ENCODE data around the gene MID1.

MID1 gene, protein sequence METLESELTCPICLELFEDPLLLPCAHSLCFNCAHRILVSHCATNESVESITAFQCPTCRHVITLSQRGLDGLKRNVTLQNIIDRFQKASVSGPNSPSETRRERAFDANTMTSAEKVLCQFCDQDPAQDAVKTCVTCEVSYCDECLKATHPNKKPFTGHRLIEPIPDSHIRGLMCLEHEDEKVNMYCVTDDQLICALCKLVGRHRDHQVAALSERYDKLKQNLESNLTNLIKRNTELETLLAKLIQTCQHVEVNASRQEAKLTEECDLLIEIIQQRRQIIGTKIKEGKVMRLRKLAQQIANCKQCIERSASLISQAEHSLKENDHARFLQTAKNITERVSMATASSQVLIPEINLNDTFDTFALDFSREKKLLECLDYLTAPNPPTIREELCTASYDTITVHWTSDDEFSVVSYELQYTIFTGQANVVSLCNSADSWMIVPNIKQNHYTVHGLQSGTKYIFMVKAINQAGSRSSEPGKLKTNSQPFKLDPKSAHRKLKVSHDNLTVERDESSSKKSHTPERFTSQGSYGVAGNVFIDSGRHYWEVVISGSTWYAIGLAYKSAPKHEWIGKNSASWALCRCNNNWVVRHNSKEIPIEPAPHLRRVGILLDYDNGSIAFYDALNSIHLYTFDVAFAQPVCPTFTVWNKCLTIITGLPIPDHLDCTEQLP

DNA sequence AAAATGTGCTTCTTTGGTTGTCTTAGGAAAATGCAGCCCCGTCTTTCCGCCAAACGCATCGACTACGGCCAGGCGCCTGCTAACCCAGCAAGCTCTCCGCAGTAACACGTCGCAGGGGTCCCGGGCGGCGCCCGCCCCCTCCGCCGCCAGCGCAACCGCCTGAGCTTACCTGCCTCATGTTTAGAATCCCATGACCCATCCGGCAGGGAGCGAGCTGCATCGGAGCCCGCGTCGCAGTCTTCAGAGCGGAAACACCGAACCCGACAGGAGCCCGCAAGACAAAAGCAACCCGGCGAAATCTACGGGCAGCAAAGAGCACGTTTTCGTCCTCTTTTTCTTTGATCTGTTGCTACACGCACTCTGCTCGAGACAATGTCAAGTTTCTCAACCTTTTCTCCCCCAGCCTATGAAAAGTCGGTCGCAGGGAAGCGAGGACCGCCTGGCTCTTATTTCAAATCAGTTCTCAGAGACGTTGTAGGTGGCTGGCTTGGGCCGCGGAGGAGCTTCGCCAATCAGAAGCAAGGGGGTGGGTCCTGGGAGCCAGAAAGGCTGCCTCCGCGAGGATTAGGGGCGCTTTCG is at the start of gene MID1:
Gene MID1 (minus strand): TSS at position 465 of the 579 bp plus-strand sequence. CDS start 53,038 bp downstream, outside the sequence.
- DNase-seq (ENCODE audit: low read depth in 2 of 3, low spot score in 1 of 3), result no peak

DNA sequence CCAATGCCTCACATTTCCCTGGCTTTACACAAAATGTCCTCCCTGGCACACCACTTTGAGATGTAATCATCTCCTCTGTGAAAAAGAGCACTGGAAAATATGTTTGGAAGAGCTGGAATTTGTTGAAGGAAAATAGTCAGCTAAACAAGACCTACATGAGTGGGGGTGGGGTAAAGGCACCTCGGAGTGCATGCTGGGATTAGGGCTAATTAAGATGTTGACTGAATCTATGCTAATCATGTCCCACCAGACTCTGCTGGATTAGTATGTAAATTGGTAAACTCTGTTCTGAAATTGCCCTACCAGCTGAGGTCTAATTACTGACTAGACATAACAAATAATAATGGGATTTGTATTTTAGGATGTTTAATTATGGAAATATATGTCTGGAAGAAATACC is 46.8 kb upstream of the MID1 start:
- DNase-seq (ENCODE audit: low read depth in 2 of 3, low spot score in 1 of 3), result no peak

DNA sequence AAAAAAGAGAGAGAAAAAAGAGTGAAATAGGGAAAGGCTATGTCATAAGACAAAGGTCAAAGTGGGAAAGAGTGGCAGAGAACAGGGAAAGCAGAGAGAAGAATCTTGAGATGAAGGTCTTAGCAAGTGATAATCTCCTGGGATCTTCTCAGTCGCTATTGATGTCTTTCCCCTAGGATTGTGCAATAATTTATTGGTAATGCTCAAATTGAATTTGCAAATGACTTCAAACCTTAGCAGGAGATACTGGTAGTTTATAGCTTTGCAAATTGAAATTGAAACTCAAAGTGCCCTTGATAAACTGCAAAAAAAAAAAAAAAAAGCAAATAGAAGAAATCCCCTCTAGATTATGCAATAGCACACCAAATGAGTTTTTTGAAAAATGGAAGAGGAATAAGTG is 45.7 kb upstream of the MID1 start:
- no peak for DNase-seq (ENCODE audit: low read depth in 2 of 3, low spot score in 1 of 3)

DNA sequence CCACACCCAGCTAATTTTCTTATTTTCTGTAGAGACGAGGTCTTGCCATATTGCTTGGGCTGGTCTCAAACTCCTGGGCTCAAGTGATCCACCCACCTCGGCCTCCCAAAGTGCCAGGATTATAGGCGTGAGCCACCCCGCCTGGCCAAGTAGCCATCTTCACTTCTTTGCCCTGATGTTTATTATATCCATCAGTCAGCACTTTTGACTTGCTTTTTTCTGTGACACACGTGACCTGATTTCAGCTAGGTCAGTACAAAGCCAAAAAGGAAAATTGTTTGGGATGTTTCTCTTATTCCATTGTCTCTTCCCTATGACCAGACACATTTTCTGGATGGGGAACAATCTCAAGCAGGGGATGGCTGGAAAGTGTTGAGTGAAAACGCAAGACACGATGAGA is 45.3 kb upstream of the MID1 start:
- DNase-seq (ENCODE audit: low read depth in 2 of 3, low spot score in 1 of 3), result no peak

DNA sequence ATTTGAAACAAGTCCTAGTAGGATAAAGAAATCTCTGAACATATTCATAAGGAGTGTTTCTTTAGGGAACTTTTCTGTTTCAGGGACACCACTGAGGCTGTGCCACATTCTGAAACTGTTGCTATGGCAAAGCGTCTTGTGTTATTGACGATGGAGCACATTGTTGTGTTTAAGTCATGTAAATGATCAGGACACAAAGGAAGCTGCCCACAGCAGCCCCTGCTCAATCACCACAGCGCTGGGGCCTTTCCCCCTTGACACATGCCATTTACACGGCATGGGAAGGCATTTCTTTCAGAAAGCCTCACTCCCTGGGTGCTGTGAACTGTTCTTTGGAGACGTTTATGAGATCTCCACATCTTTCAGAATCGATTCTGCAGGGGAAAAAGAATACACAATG is 39.8 kb upstream of the MID1 start:
- DNase-seq (ENCODE audit: low read depth in 2 of 3, low spot score in 1 of 3), result no peak

DNA sequence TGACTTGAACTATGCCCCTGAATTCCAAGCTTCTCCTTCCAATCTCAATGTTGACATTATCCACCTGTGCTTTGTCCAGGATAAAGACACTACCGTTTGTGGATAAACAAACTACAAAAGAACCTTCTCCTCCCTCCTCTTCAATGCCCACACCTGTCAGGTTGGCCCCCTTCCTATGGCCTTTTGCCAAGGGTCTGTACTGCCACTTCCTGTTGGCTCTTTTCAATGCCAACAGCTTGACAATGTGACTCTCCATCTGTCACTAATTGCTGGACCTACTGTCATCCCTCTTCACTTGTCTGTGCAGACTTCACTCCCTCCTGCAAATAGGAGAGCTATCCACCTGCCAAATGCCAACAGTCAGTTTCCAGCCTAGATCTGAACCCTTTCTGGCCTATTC is 35.8 kb upstream of the MID1 start:
- DNase-seq (ENCODE audit: low read depth in 2 of 3, low spot score in 1 of 3), result no peak

DNA sequence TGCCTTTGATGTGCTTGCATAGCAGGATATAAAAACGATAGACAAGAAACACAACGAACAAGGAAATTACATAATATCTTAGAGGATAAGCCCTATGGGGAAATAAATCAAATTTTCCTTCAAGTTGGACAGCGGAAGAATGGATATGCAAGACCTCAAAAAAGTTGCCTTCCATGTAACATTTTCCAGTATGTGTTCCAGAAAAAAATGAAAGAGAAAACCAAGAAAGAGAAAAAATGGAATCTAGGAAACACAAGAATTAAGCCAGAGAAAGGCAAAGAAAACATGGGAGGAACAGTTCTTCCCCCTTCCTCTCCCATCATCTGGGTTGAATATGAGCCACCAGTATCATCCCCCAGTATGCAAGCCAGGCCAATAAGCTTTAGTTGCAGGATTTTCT is 34.6 kb upstream of the MID1 start:
- DNase-seq (ENCODE audit: low read depth in 2 of 3, low spot score in 1 of 3), result no peak

DNA sequence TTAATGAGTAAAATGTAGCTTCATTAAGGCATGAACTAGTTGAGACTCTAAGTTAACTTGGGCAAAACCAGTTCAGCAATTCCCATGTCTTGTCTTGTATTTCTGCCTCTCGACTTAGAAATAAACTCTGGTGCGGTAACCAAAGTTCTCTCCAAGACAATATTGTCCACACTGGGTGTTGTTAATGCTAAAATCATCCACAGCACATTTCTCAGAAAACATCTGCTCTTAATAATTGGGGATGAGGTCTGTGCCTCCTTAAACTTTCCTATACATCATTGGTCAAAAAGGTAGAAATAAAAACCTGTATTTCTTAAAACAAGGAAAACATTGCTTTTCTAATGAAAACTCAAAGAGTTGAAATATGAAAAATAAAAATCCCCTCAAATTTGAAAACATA is 32.9 kb upstream of the MID1 start:
- DNase-seq (ENCODE audit: low read depth in 2 of 3, low spot score in 1 of 3), result no peak

DNA sequence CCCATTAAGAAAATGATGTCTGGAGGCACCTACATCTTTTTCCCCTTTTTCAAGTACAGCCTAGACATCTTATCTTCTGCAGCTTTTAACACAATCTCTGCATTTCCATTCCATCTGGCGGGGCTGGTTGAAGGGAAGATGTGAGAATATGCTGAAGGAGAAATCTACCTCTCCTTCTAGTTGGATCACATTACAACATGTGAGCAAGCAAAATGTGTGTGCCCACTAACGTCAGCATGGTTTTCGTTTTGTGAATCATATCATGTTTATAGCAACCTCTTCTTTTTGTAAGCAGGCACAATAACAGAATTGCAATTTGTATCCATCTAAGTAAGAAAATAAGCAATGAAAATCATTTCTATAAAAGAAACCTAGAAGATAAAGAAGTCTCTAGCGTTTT is 28.9 kb upstream of the MID1 start:
- DNase-seq (ENCODE audit: low read depth in 2 of 3, low spot score in 1 of 3), result no peak

DNA sequence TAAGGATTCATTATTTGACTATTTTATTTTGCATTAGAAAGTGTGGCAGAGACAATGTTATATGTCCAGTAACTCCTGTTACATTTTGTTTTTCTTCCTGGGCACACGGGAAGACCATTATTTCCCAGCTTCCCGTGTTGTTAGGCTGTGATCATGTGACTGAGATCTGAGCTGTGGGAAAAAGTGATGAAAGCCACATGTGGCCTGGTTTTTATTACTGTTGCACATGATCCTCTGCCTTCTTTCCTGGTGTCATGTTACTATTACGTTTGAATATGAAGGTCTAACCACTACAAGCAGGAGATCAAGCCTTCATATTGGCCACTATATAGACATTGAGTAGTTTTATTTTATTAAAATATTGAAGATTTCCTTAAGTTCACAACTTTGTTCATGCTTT is 28.2 kb upstream of the MID1 start:
- no peak for DNase-seq (ENCODE audit: low read depth in 2 of 3, low spot score in 1 of 3)

DNA sequence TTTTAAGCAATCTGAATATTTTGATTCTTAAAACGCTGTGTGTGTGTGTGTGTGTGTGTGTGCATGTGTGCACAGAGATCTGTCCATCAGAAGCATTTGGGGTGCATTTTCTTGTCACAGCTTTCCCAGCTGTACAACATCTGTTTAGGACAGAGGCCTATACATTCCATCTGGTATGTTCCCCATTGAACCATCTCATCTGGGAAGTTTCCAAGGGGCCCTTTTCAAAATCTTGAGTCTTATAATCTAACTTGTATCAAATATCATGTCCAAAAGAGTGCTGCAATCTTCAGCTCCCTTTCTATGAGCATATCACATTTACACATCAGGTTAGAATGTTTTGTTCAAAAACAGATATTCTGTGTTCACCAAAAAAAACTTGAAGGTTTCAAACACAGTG is 16.5 kb upstream of the MID1 start:
- no peak for DNase-seq (ENCODE audit: low read depth in 2 of 3, low spot score in 1 of 3)

DNA sequence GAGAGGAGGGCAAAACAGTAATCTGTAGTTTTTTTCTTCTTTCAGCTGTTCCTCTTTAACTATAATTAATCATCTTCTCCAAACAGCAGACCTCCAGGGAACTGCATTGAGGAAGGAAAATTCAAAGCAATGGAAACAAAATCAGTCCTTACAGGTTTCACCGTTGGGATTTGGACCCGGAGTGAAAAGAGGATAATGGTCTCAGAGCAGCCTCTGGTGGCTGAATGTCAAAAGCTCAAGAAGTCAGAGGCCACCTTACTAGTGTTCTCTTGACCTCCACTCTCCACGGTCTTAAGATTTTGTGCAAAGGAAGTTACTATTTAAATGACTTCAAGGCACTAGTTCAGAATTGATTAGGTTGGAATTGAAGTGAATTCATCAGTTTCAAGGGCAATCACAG is 16.0 kb upstream of the MID1 start:
- DNase-seq (ENCODE audit: low read depth in 2 of 3, low spot score in 1 of 3), result no peak

DNA sequence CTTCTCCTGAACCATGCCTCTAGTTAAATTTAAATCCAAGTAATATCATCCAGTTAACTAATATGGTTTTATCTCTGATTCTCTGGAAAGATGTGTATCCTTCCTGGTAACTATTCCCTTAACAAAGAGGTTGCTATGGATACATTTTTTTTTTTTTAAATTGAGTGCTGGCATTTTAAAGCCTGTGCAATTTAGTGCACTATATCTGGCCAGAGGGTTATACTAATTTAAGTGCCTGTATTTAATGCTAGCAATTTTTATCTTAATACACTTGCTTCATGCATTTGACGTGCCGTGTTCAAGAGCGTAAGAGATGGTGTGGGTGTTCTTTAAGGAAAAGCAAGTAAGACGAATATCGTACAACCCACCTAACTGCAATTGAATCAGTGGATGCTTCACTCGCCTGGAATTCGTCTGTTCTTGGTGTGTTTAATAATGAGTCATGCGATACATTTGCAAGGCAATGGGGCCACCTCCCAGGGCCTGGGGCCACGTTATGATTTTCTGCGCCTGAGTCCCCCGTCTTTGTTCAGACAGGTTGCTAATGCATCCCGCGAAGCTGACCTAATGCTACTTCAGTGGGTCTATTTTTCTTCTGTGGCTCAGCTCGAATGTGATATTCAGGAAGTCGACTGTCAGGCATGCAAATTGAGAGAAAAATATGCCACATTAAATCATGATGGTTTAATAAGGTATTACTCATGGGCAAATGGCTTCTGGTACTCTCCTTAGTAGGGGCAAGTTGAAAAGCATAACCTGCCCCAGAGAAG is 14.2 kb upstream of the MID1 start:
- no peak for DNase-seq (ENCODE audit: low read depth in 2 of 3, low spot score in 1 of 3)

DNA sequence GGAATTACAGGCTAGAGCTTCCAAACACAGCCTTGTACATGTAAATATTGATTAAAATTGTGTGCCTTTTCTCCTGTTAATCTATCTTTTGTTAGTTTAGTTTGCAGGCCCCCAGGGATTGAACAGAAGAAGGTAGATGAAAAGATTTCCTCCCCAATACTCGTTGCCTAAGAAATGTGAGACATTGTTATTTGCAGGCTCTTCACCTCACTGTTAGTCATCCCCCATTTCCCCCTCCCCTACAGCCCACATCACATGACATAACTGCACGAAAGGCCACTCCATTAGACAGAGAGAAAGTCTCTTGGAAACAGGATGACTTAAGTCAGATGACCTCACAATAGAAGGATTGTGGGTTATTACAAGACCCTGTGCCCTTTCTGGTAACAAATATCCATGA is 13.3 kb upstream of the MID1 start:
- DNase-seq (ENCODE audit: low read depth in 2 of 3, low spot score in 1 of 3), result no peak

DNA sequence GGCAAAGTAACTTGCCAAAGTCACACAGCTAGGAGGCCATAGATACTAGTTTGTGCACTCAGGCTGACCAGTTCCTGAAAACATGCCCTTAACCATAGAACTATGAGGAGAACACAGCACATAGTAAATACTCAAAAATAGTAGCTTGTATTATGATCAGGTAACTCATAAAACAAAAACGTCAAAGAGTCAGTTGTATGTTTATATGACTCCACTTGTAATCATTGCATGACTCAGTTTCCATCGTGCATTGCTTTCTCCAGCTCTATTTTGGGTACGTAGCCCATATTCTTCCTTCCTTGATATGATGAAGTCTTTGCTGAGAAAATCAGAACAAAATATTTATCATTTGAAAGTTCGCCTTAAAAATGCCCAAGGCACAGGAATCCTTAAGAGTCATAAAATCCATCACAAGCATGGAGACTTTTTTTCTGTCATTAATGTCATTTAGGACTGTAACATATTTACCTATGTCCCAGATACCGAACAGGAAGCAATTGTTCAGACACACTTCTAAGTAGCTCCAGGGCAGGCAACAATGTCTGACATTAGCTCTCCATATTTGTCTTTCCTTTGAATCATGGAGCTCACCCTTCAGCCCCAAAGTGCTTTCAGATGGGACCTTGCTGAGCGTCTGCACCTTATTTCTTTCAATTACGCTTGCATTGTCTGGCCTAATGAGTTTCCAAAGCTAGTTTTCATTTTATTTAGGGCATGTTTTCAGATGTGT is 11.2 kb upstream of the MID1 start:
- no peak for DNase-seq (ENCODE audit: low read depth in 2 of 3, low spot score in 1 of 3)

DNA sequence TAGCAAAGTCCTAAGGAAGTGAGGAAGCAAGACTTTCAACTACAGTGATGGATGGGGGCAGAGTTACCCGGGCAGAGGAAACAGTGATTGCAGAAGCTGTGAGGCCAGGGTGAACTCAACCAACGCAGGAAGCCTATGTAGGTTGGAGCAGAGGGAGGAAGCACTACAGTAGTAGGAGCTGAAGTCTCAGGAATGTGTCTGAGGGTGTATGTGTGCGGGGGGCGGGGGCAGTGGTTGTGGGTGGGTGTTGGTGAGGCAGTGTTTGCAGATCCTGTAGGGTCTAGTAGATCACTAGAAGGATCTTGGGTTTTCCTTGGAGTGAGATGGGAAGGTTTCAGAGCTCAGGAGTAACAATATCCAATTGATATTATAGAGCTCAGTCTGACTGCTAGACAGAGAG is 9.9 kb upstream of the MID1 start:
- no peak for DNase-seq (ENCODE audit: low read depth in 2 of 3, low spot score in 1 of 3)

DNA sequence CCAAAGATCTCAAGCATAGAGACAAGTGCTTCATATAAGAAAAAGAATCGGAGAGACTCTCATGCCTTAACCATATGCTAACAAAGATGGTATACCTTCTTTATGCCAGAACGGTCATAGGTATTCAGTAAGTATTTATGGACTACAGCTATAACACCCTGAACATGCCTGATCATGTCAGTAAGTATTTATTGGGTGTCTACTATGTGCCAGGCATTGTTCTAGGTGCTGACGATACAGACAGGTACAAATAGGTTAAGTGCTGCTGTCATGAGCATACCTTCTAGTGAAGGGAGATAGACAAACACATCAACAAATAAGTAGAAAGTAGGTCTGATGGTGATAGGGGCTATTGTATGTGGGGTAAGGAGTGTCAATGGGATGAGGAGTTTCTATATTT is 9.5 kb upstream of the MID1 start:
- no peak for DNase-seq (ENCODE audit: low read depth in 2 of 3, low spot score in 1 of 3)

DNA sequence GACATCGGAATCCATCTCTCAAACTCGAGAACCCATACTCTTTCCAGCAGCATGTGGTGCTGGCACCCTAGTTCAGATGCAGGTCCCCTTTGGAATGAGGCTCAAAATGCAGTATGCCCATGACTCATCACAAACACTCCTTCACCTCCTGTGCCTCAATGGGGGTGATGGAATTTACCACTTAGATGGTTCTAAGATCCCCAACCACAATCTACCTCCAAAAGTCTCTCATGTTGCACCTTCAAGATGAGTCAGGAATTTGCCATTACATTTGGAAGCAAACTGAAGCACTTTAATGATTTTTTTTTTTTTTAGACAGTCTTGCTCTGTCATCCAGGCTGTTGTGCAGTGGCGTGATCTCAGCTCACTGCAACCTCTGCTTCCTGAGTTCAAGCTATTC is 8.5 kb upstream of the MID1 start:
- DNase-seq (ENCODE audit: low read depth in 2 of 3, low spot score in 1 of 3), result no peak

DNA sequence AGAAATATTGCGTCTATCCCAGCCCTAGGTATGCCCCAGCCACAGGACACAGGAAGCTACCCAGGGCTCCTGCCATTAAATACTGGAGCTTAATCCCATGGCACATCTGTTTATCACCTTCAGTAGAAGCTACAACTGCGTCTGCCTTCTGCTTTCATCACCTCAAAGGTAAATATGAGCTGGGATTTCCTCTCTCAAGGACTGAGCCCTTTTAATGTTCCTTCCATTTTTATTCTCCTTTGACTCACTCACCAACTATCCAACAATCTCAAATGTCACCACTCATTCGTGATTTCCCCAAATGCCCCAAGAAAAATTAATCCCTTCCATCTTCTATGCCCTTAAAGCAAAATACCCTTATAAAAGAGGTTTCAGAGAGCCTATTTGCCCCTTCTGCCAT is 1.8 kb upstream of the MID1 start:
- DNase-seq (ENCODE audit: low read depth in 2 of 3, low spot score in 1 of 3), result no peak

DNA sequence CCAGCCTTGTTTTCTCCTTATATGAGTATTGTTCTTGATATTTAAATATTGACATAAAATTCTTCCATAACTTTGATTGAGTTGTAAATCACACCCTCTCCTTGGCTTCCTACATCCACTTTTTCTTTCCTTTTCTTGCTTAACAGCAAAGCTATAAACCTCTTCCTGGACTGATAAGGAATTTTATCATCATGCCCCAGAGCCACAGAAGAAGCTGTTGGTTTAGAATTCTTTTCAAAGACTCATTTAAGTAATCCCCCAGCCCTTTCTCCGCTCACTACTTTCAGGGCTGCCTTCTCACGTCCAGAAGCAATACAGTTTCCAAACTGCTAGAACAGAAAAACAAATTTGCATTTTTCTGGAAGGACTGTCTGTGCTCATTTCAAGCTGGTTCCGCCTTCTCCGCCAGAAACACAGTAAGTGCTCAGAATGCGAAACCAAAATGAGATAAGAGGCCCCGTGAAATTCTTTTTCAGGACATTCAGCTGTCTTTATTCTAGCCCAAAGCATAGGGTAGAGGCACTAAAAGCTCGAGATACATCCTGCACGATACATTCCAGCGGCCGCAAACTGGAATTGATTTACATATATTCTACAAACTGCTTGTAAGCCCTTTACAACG is 849 bp downstream of the MID1 start:
- no peak for DNase-seq (ENCODE audit: low read depth in 2 of 3, low spot score in 1 of 3)

DNA sequence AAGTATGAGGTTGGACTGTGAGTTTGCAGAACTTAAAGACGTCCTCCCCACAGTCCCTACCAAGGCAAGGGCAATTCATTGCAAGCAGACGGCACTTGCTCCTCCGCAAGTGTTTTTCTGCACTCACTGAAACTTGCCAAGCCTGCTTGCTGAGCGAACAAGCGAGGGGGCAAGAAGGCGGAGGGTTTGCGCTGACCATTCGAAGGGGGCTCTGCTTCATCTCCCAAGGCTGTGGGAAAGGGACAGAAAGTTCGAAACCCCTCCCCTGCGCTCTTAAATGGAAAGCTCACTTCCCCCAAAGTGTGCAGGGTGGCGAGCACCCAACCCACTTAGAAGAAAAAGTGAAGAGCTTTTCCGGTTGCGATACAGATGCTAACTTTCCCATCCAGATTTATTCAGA is 1.4 kb downstream of the MID1 start:
- DNase-seq (ENCODE audit: low read depth in 2 of 3, low spot score in 1 of 3), result no peak
